Colonic mucosa (tissue), 4 donors: ENCODE results near the gene RDH5. TPM values are rescaled to one million over a fixed set of nuclear protein-coding genes. Genes with fewer than 3 reads are reported as not detected.

Experiments used
- DNase-seq: peaks from one replicate; pipeline ENCODE4 v3.0.0-alpha.2; 2020
- H3K27ac ChIP-seq: fragments of 200-600 bp; one replicate; pipeline ENCODE4 v1.8.0; 2021
- H3K27me3 ChIP-seq: fragments of 200-600 bp; one replicate; pipeline ENCODE4 v1.8.0; 2021
- H3K36me3 ChIP-seq: fragments of 200-600 bp; one replicate; pipeline ENCODE4 v1.8.0; 2021
- H3K4me1 ChIP-seq: fragments of 200-600 bp; one replicate; pipeline ENCODE4 v1.8.0; 2021; ENCODE audit warnings: mild to moderate bottlenecking
- H3K4me3 ChIP-seq: fragments of 200-600 bp; one replicate; pipeline ENCODE4 v1.8.0; 2021
- H3K9ac ChIP-seq, 2 donors: one replicate each; pipeline ENCODE4 v1.7.0; 2013; ENCODE audit warnings: control low read depth in 2 of 2, low read depth in 2 of 2, low read length in 2 of 2
- H3K9me3 ChIP-seq: fragments of 200-600 bp; one replicate; pipeline ENCODE4 v1.8.0; 2021
- intact Hi-C: fragments of 100-400 bp; cut with DNase I; formaldehyde crosslinking; loops from one replicate; pipeline ENCODE4 v1.14.1; 2022
- total RNA-seq, 2 donors: library from RNA; stranded (reverse); fragmentation: NEBNext Ultra II Directional in 1 of 2; extraction: Animal tissue kit (Norgen Biotek cat#: 25700) in 1 of 2; gene quantifications; one replicate each; pipeline ENCODE4 v1.2.1, GENCODE V29; 2021
- TF ChIP-seq, protein P1 (sequence below): fragments of 200-600 bp; IDR thresholded peaks from one replicate; pipeline ENCODE4 v1.8.0; 2022; ENCODE audit warnings: antibody characterized with exemption, mild to moderate bottlenecking
- donor health status: healthy.
- donor health status: DM: no; HTN: no; CAD: no.
- donor health status: DM: no; HTN: no; CAD: no.

Gene RDH5
- total RNA-seq, 2 donors from 2014 or later, result 22.6 to 29.6 TPM

DNA sequence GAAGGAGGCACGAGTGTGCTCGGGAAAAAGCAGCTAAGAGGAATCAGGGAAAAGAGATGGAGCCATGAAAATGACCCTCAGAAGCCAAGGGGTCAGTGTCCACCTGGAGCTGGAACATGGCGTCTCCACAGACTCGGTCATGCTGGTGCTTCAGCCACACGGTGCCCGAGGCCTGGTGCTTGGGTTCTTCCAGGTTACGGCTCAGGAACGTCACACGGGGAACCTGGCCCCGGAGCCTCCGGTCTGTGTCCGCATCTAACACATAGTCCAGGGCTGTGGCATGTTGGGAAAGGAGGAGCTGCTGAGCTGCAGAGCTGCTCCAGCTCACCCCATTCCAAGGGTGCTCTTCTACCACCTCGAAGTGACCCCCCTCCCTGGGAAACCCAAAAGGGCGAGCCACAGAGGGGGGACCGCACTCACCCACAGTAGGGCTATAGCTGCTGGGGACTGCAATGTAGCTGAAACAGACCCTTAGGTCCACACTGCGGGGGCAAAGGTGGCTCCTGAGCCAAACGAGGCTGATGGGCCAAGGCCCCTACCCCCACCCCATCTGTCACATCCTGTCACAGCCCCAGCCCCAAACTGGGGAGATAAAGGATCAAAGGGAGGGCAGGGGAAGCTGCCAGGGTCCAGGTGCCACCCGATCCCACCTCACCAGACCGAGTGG lies 23.3 kb upstream of the RDH5 start:
- no peak for DNase-seq
- H3K9me3 ChIP-seq, result no peaks in the 10 kb centered on the region
- H3K27ac ChIP-seq, result no peak overlapping the region
- H3K9ac ChIP-seq, result no peak overlapping the region
- TF ChIP-seq, protein P1, sequence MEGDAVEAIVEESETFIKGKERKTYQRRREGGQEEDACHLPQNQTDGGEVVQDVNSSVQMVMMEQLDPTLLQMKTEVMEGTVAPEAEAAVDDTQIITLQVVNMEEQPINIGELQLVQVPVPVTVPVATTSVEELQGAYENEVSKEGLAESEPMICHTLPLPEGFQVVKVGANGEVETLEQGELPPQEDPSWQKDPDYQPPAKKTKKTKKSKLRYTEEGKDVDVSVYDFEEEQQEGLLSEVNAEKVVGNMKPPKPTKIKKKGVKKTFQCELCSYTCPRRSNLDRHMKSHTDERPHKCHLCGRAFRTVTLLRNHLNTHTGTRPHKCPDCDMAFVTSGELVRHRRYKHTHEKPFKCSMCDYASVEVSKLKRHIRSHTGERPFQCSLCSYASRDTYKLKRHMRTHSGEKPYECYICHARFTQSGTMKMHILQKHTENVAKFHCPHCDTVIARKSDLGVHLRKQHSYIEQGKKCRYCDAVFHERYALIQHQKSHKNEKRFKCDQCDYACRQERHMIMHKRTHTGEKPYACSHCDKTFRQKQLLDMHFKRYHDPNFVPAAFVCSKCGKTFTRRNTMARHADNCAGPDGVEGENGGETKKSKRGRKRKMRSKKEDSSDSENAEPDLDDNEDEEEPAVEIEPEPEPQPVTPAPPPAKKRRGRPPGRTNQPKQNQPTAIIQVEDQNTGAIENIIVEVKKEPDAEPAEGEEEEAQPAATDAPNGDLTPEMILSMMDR, result no peak
- H3K27me3 ChIP-seq, result no peaks in the 10 kb centered on the region
- H3K4me3 ChIP-seq, result no peak overlapping the region
- H3K4me1 ChIP-seq, result no peaks in the 10 kb centered on the region
- intact Hi-C loops, result no loop called here
- no peaks in the 10 kb centered on the region for H3K36me3 ChIP-seq

DNA sequence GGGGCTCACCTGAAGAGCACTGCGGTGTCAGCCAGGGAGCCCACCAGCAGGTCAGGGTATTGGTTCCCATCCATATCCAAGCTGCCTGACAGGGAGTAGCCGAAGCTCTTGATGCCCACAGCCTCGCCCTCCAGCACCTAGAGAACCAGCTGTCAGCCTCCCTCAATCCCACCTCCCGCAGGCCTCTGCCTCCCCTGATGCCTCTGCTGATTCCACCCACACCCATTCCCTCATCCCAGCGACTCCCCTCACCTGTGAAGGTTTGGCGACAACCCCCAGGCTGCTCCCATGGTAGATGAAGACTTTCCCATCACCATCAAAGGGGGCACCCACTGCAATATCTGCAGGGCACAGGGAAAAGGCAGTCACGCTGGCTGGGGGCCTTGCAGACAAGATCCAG lies 22.5 kb upstream of the RDH5 start:
- Histone ChIP-seq H3K27ac (no peak overlapping the region), H3K4me3 (no peak overlapping the region), H3K36me3 (no peaks in the 10 kb centered on the region), H3K9me3 (no peaks in the 10 kb centered on the region), H3K4me1 (no peaks in the 10 kb centered on the region), H3K27me3 (no peaks in the 10 kb centered on the region), H3K9ac (no peak overlapping the region)
- no peak for DNase-seq
- TF ChIP-seq, protein P1, result no peak
- intact Hi-C loops, result no loop called here

DNA sequence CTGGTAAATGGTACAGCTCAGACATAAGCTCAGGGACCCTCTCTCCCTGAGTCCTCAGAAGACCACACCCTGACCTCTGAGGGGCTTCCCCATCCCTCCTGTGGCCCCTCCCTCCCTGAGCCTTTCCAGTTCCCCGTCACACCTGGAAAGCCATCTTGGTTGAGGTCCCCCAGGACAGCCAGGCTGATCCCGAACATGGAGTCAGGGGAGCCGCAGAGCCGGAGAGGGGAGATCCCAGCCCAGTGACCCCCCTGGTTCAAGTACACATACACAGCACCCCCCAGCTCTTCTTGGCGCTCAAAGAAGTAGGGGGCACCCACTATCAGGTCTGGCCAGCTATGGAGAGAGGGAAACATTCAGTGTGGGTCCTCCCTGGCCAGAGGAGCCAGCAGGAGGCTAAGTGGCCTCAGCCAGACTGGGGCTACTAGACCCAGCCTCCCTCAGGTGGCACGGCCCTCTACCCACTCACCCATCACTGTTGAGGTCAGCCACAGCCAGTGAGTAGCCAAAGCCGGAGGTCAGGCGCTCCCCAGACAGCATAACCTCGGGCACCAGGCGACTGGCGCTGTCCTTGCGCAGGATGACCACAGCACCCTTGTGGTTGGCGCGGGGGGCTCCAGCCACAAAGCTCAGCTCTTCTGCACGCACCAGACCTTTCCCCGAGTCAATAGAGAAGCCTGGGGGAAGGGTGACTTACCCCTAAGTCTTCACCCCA lies 21.8 kb upstream of the RDH5 start:
- TF ChIP-seq, protein P1, result no peak
- Histone ChIP-seq H3K36me3 (no peaks in the 10 kb centered on the region), H3K27me3 (no peaks in the 10 kb centered on the region), H3K9me3 (no peaks in the 10 kb centered on the region), H3K9ac (no peak overlapping the region), H3K27ac (no peak overlapping the region), H3K4me1 (no peaks in the 10 kb centered on the region), H3K4me3 (no peak overlapping the region)
- intact Hi-C loops, result no loop called here
- DNase-seq, result no peak

DNA sequence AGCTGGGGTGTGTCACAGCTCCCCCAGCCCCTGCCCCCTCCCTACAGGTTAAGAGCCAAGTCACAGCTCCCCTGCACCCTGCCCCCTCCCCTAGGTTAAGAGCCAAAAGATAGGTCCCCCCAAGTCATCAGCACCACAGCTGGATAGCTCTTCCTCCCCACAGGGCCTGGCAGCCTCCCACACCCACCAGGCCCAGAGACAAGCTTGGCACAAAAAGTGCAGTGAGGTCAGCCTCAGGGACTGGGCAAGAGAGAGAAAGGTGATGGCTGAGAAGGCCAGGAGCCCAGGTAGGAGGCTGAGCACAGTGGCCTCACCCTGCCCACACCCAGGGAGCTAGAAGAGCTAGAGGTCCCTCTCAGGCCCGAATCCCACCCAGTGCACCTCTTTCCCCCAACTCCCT lies 21.2 kb upstream of the RDH5 start:
- Histone ChIP-seq H3K9ac (no peak overlapping the region), H3K27me3 (no peaks in the 10 kb centered on the region), H3K9me3 (no peaks in the 10 kb centered on the region), H3K36me3 (no peaks in the 10 kb centered on the region), H3K27ac (no peak overlapping the region), H3K4me1 (no peaks in the 10 kb centered on the region), H3K4me3 (no peak overlapping the region)
- DNase-seq, result no peak
- intact Hi-C loops, result no loop called here
- TF ChIP-seq, protein P1, result no peak

DNA sequence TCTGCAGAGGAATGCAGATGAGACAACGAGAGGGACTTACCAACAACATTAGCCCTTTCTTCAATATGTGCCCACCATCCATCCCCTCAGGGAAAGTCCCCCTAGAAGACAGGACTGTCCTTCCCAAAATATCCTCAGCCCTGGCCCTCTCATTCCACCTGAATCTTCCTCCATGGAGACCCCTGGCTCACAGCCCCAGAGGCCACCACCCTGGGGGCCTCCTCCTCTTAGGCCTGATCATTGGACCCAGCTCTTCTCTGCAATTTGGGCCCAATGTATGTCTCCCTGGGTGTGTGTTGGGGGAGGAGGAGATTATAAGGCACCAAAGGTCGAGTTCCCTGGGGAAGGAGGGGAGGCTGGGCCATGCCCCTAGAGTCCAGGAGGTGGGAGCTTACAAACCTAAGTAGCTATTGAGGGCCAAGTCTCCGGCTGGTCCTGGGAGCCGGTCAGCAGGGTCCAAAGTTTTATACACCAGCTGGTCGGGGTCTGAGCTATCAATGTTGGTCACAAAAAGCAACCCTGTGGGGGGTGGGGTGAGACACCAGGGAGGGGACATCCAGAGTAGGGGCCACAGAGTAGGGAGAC lies 20.6 kb upstream of the RDH5 start:
- Histone ChIP-seq H3K27me3 (no peaks in the 10 kb centered on the region), H3K9me3 (no peaks in the 10 kb centered on the region), H3K36me3 (no peaks in the 10 kb centered on the region), H3K4me1 (no peaks in the 10 kb centered on the region), H3K4me3 (no peak overlapping the region), H3K9ac (no peak overlapping the region), H3K27ac (no peak overlapping the region)
- TF ChIP-seq, protein P1, result no peak
- intact Hi-C loops, result no loop called here
- DNase-seq, result no peak
